ENCODE results near the gene TEF.

Gene TEF

DNA sequence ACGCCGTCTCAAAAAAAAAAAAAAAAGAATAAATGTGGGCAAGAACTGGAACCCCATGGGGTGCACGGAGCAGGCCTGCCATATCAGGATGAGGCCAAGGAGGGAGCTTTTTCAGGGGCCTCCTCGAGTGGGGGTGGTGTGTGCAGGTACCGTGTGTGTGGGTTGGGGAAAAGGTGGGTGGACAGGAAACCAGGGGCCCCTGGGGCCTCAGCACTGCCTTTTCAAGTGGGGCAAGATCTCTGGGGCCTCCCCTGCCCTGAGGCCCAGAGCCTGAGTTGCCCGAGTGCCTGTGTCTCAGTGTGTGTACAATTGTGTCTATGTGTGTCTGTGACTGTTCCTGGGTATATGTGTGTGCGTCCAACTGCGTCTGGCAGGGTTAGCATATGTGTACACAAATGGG lies 23.8 kb downstream of the TEF start:
- no peak for DNase-seq (ENCODE audit: low spot score)
- Histone ChIP-seq H3K4me3 (no peak overlapping the region), H3K27ac (no peak overlapping the region)
- no peak for TF ChIP-seq CTCF (IDR thresholded peaks at IDR 0.05)

GRCh38 chr22:41406410-41406809 lies 24.7 kb downstream of the TEF start:
- DNase-seq (ENCODE audit: low spot score), result no peak
- no peak overlapping the region for H3K4me3 ChIP-seq
- TF ChIP-seq CTCF (IDR thresholded peaks at IDR 0.05), result no peak
- H3K27ac ChIP-seq, result peak overlapping the region in 1 of 2 donors; percentile 27

DNA sequence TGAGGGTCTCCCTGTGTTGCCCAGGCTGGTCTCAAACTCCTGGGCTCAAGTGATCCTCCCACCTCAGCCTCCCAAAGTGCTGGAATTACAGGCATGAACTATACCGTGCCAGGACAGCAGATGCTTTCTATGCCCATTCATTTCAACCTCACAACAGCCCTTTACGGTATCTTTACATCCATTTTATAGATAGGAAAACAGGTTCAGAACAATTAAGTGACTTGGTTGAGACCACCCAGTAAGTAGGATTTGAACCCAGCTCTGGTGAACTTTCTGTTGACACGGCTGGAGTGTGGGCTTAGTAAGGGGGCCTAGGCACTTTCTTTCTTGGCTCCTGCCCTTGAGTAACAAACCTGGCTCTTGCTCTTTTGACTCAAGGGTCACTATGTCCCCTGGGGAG lies 25.7 kb downstream of the TEF start:
- no peak for DNase-seq (ENCODE audit: low spot score)
- no peak overlapping the region for H3K4me3 ChIP-seq
- no peak for TF ChIP-seq CTCF (IDR thresholded peaks at IDR 0.05)
- peak overlapping the region in 1 of 2 donors; percentile 3 for H3K27ac ChIP-seq

DNA sequence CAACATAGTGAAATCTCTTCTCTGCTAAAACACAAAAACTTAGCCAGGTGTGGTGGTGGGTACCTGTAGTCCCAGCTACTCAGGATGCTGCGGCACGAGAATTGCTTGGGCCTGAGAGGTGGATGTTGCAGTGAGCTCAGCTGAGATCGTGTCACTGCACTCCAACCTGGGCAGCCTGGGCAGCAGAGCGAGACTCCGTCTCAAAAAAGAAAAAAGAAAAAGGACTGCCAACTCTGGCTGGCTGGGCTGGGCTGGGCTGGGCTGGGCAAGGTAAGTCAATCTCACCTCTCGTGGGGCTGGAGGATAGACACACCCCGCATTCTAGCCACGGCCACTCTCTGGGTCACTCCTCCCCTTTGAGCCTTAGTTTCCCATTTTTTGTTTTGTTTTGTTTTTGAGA lies 26.9 kb downstream of the TEF start:
- no peak overlapping the region for H3K4me3 ChIP-seq
- H3K27ac ChIP-seq, result peak overlapping the region; percentile 98
- TF ChIP-seq CTCF (IDR thresholded peaks at IDR 0.05), result no peak
- DNase-seq (ENCODE audit: low spot score), result no peak

GRCh38 chr22:41410311-41410751 lies 28.6 kb downstream of the TEF start:
- Histone ChIP-seq H3K27ac (peak overlapping the region; percentile 98), H3K4me3 (no peak overlapping the region)
- TF ChIP-seq CTCF (IDR thresholded peaks at IDR 0.05), result no peak
- peak; percentile 92 for DNase-seq (ENCODE audit: low spot score)

DNA sequence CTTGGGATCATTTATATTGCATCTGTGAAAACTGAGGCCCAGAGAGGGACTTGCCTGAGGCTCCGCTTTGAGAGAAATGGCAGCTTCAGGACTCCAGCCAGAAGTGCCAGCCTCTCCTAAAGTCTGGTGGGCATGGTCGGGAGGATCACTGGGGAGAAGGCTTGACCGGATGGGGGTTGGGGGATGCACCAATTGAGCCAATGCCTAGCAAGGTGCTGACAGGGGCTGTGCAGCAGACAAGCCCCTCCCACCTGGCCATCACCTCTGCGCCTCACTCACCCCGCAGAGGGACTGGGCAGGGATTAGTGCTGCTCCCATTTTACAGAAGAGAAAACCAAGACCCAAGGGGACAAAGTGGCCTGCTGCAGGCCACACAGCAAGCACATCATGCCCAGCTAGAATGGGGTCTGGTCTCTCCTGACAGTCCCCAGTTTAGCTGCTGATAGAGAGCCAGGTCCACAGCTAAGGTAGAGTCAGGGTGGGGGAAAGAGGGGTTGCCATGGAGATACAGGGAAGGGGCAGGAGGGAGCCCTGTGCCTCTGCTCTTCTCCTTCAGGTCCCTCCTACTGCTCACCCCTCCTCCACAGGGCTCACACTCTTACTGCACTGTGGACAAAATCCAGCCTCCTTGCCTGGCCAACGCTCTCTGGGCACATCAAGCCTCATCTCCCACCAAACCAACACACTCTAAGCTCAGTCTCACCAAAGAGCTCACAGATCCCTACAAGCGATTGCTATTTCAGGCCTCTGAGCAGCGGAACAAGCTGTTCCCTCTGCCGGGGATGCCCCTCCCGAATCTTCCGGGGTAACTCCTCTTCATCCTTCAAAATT lies 29.5 kb downstream of the TEF start:
- DNase-seq (ENCODE audit: low spot score), result peak; percentile 91
- H3K27ac ChIP-seq, result peak overlapping the region; percentile 98
- H3K4me3 ChIP-seq, result peak overlapping the region; percentile 39
- TF ChIP-seq CTCF (IDR thresholded peaks at IDR 0.05), result no peak

DNA sequence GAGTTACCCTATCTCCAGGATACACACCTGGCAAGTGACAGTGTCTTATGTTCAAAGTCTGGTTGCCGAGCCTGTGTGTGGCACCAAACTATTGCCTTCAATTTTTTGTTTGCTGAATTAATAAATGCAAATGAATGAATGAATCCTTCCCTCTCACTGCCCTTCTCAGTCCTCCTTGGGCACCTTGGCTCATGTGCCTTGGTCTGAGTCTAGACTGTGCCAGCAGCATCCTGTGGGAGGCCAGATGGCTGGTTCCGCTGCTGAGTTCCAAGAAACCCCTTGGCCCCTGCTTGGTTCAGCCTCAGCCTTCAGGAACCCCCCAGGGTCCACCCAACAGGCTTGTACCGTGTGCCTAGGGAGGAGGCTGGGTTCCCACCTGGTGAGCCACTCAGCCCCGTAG lies 33.8 kb downstream of the TEF start:
- no peak for DNase-seq (ENCODE audit: low spot score)
- Histone ChIP-seq H3K4me3 (peak overlapping the region; percentile 81), H3K27ac (peak overlapping the region; percentile 98)
- no peak for TF ChIP-seq CTCF (IDR thresholded peaks at IDR 0.05)
